HTR-8/SVneo (cell line): ENCODE results near the gene NECTIN2.
"Not testable (repeated sequence)": the region's sequence is repeated elsewhere in the genome, so short reads cannot be mapped to it uniquely, and the experiment has no call there.

Source experiments
- DNase-seq: peaks from one replicate; pipeline ENCODE4 v3.0.0; 2011; ENCODE audit warnings: low spot score, mixed read lengths; ENCODE audit not compliant: insufficient read length
- FAIRE-seq: peaks from 2 replicates; lab custom pipeline; 2011; peaks lifted over from hg19 to GRCh38; lab: Jason Lieb, UNC

Gene NECTIN2

DNA sequence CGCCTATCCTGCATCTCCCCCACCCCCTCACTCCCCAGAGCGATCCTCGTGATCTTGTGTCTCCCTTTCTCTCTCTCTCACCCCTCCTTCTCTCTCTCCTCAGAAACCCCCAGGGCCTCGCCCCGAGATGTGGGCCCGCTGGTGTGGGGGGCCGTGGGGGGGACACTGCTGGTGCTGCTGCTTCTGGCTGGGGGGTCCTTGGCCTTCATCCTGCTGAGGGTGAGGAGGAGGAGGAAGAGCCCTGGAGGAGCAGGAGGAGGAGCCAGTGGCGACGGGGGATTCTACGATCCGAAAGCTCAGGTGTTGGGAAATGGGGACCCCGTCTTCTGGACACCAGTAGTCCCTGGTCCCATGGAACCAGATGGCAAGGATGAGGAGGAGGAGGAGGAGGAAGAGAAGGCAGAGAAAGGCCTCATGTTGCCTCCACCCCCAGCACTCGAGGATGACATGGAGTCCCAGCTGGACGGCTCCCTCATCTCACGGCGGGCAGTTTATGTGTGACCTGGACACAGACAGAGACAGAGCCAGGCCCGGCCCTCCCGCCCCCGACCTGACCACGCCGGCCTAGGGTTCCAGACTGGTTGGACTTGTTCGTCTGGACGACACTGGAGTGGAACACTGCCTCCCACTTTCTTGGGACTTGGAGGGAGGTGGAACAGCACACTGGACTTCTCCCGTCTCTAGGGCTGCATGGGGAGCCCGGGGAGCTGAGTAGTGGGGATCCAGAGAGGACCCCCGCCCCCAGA lies 32.2 kb downstream of the NECTIN2 start:
- no peak for DNase-seq
- FAIRE-seq, result no peak

DNA sequence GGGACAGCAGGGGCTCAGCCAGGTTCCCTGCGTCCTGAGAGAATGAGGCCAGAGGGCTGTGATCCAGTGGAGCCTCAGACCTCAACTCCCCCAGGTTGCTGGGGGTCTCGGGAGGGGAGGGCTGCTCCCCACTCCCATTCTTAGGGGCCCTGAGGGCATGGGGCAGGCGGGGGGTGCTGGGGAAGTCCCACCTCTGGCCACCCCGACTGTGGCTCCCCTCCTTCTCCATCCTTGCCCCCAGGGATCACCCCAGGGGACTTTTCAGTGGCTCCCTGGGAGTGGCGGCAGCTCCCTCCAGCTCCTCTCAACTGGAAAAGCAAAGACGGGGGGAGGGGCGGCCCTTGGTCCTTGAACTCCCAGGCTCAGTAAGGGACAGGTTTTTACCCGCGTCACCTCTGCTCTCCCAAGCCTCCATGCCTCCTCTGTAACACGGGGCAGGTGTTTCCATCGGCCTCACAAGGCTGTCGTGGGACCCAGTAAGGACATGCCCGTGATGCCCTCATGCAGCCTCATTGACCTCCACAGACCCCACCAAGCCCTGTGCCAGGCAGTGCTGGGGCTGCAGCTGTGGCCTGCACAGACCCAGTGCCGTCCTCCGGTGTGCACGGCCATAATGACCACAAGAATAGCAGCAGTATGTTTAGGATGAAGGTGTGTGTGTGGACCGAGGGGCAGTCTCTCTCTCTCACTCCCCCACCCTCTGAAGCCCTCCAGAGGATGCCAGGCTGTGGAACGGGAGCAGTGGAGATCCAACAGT lies 33.4 kb downstream of the NECTIN2 start:
- DNase-seq (no peak), FAIRE-seq (no peak)

DNA sequence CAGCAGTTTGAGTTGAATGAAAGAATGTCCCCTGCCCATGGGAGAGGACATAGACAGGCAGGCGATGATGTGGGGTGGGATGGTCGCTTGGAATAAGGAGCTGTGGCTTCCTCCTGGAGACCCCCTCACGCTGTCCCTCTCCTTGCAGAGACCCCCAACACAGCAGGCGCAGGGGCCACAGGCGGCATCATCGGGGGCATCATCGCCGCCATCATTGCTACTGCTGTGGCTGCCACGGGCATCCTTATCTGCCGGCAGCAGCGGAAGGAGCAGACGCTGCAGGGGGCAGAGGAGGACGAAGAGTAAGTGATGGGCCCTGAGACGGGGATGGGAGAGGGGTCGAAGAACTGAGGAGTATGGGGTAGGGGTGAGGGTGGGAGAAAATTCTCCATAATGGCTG lies 36.0 kb downstream of the NECTIN2 start:
- FAIRE-seq (no peak), DNase-seq (no peak)

DNA sequence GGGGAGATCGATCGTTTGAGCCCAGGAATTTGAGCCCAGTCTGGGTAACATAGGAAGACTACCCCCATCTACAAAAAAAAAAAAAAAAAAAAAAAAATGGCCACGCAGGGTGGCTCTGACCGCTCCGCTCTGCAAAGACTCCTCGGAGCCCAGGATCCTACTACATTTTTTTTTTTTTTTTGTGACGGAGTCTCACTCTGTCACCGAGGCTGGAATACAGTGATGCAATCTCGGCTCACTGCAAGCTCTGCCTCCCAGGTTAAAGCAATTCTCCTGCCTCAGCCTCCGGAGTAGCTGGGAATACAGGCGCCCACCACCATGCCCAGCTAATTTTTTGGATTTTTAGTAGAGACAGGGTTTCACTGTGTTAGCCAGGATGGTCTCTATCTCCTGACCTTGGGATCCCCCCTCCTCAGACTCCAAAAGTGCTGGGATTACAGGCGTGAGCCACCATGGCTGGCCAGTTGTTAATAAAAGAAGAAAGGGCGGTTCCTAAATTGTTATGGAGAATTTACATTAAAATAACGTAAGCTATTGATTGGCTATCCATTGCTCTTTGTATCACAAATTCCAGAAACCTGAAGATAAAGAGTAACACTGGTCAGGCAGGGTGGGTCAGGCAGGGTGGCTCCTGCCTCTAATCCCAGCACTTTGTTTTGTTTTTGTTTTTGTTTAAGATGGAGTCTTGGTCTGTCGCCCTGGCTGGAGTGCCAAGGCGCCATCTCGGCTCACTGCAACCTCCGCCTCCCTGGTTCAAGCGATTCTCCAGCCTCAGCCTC lies 36.7 kb downstream of the NECTIN2 start:
- FAIRE-seq, DNase-seq: not testable (repeated sequence)

DNA sequence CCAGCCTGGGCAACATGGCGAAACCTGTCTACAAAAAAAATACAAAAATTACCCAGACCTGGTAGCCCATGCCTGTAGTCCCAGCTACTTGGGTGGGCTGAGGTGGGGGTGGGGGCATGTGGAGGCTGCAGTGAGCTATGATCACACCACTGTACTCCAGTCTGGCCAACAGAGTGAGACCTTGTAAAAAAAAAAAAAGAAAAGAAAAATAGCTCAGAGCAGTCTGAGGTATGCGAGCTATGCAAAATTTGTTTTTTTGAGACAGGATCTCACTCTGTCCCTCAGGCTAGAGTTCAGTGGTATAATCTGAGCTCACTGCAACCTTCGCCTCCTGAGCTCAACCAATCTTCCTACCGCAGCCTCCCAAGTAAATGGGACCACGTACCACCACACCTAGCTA lies 37.8 kb downstream of the NECTIN2 start:
- FAIRE-seq (no peak), DNase-seq (no peak)

DNA sequence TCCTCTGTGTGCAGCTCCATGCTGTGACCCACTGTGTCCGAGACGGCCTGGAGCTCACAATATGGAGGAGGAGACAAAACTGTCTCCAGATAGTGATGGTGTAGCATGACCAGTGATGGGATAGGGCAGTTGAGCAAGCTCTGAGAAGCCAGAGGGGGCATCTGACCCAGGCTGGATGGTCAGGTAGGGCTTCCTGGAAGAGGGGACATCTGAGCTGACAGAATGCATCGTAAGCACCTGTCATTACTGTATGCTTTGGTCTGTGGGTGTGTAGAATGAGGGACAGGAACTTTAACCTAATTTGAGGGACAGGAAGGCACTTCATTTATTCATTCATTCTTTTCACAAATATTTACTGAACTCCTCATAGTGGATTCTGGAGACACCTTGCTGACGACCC lies 38.5 kb downstream of the NECTIN2 start:
- FAIRE-seq (no peak), DNase-seq (no peak)

DNA sequence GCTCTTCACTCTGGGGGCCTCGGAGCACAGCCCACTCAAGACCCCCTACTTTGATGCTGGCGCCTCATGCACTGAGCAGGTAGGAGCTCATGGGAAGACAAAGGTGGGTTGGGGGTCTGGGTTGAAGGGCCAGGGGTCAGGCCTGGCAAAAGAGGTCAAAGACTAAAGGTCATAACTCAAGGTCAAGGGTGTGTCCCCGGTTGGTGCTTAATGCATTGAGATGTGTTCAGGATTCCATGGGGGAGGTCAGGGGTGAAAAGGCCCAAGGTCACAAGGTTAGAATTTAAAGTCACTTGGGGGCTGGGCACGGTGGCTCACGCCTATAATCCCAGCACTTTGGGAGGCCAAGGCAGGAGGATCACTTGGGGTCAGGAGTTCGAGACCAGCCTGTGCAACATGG lies 40.0 kb downstream of the NECTIN2 start:
- FAIRE-seq (no peak), DNase-seq (no peak)

DNA sequence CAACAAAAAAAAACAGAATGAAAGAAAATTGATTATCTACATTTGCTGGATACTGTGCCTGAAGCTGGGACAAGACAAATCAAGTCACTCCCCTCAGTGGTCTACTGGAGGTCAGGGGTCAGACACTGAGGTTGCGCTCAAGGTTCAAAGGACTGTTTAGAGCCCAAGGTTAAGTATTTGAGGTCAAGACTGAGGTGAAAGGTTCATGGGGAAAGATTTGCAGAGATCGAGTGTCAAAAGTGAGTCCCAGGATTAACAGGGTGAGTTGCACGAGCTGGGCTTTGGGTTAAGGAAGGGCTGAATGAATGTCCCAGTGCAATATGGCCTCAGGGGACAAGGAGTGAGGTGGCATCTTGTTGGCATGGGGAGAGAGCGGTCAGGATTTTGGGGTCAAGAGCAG lies 41.6 kb downstream of the NECTIN2 start:
- DNase-seq (no peak), FAIRE-seq (no peak)

DNA sequence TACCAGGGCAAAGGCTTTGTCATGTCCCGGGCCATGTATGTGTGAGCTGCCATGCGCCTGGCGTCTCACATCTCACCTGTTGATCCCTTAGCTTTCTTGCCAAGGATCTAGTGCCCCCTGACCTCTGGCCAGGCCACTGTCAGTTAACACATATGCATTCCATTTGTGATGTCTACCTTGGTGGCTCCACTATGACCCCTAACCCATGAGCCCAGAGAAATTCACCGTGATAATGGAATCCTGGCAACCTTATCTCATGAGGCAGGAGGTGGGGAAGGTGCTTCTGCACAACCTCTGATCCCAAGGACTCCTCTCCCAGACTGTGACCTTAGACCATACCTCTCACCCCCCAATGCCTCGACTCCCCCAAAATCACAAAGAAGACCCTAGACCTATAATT lies 42.2 kb downstream of the NECTIN2 start:
- DNase-seq, FAIRE-seq: not testable (repeated sequence)

DNA sequence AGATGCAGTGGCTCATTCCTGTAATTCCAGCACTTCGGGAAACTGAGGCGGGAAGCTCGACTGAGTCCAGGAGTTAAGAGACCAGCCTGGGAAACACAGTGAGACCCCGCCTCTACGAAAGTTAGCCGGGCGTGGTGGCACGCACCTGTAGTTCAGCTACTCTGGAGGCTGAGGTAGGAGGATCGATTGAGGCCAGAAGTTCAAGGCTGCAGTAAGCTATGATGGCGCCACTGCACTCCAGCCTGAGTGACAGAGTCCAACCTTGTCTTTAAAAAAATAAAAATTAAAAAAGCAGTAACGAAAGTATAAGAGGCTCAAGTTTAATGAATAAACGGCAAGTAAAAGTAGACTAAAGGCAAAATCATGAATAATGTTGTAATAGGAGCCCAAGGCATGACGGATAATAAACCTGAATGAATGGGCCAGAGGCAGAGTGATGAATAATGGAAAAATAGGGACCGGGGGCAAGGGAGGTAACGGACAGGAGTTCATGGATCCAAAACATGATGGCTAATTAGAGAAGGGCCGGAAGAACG lies 43.8 kb downstream of the NECTIN2 start:
- DNase-seq (no peak), FAIRE-seq (no peak)

DNA sequence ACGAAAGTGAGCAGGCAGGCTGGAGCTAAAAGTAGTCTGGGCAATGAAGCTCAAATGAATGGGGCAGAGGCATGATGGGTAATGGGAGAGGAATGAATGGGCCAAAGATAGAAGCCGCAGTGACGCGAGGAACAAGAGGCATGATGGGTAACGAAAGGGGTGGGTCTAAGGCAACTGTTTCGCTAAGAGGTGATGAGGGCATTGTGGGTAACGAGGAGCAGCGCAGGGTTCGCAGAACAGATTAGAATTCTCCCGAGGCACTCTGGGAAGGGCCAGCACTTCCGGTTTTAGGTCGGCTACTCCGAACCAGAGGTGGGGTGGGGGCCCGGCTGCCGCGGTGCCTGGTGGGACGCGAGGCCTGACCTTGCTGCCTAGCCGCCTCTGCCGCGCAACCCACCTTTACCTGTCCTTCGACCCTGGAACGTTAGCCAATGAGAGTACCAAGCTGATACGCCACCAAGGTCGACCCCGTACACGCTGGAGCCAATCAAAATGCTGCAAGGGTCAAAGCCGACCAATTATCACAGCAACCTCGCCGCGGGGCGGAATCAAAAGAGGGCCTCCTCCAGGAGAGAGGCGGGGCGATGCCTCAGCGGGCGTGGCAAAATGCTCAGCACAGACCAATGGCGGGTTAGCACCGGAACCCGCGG lies 44.4 kb downstream of the NECTIN2 start:
- peak; percentile 99 for DNase-seq
- FAIRE-seq, result peak; percentile 100

DNA sequence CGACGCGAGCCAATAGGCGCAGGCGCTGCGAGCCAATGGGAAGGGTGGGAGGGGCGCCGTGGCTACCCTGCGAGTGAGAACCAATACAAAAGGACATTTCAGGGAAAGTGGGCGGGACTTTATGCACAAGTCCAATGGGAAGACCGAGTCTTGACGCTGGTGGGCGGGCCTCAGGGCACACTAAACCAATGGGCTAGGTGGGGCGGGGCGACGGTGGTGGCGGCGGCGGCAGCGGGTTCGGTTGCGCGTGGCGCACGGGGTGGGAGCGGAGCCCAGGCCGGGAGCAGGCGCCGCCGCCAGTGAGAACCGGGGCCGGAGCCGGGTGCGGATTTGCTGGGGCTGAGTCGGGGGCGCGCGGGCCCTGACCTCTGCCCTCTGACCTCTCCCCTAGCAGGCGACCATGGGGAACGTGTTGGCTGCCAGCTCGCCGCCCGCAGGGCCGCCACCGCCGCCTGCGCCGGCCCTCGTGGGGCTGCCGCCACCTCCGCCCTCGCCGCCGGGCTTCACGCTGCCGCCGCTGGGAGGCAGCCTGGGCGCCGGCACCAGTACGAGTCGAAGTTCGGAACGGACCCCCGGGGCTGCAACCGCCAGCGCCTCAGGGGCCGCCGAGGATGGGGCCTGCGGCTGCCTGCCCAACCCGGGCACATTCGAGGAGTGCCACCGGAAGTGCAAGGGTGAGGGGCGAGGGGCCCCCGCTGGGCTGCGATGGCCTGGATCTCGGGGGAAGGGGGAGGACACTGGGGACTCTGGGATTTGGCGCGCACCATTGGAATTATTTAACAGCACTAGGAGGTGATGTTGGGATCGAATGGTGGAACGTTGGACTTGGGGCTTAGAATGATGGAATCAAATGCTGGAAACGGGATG lies 45.2 kb downstream of the NECTIN2 start, which contains the start of gene TOMM40:
TSS of gene TOMM40 (plus strand) at position 239 of the 867 bp plus-strand sequence. CDS start at position 401, 162 bp downstream.
- DNase-seq (no peak), FAIRE-seq (no peak)

DNA sequence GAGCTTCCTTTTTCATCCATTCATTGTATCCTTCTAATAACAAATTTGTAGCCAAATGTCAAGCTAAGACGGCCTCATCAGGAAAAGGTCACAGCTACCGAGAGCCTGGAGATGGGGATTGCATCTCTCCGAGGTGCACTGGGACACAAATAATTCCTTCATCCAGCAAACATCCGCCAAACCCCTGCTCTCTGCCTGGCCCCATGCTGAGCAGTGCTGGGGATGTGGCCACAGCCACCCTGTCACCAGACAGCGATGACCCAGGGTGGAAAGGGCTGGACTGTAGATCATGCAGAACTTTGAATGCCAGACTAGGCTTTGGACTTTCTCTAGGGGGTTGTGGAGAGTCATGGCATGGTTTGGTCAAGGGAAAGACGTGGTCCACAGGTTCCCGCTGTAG lies 46.8 kb downstream of the NECTIN2 start:
- no peak for FAIRE-seq
- no peak for DNase-seq

DNA sequence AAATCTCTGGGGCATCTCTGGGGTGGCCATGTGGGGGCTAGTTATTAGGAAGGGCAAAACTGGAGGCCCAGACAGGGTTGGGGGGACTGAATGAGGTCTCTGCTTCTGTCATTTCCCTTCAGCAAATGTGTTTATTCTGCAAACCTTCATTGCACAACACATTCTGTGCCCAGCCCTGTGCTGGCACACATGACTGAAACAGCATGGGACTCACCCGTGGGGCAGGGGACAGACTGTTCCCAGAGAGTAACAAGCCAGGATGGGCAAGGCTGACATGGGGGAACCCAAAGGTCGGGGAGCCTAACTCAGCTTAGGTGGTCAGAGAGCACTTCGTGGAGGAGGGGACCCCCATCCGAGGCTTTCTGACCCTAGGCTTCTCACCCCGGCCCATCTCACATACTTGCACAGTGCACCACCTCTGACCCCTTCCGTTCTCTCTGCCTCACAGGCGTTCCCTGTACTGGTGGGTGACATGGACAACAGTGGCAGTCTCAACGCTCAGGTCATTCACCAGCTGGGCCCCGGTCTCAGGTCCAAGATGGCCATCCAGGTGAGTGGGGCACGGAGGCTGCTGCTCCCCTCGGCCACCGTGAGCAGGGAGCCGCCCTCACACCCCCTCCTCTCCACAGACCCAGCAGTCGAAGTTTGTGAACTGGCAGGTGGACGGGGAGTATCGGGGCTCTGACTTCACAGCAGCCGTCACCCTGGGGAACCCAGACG lies 47.4 kb downstream of the NECTIN2 start:
- FAIRE-seq (no peak), DNase-seq (no peak)

DNA sequence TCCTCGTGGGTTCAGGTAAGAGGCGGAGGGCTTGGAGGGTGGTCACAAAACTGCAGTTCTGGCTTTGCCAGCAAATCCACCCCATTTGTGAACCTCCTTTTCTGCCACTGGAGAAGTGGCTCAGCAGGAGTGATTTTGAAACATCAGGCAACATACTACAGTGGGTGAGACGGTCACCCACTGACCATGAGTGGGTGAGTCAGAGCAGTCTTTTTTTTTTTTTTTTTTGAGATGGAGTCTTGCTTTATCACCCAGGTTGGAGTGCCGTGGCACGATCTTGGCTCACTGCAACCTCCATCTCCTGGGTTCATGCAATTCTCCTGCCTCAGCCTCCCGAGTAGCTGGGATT lies 47.9 kb downstream of the NECTIN2 start:
- DNase-seq (no peak), FAIRE-seq (no peak)

DNA sequence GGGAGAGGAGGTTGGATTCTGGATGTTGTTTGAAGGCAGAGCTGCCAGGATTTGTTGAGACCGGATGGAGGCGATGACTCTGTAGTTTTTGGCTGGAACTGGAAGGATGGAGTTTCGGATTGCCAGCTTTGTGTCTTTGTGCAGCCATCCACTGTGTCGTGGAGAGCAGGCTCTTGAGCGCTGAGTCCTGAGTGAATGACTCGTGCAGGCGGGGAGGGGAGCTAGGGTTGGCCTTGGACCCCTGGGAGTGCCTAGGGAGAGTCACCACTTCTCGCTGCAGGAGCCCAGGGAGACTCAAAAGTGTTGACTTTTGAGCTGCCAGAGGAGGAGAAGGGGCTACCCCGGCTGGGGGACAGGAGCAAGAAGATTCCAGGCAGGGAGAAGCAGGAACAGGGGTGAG lies 48.8 kb downstream of the NECTIN2 start:
- DNase-seq (no peak), FAIRE-seq (no peak)

DNA sequence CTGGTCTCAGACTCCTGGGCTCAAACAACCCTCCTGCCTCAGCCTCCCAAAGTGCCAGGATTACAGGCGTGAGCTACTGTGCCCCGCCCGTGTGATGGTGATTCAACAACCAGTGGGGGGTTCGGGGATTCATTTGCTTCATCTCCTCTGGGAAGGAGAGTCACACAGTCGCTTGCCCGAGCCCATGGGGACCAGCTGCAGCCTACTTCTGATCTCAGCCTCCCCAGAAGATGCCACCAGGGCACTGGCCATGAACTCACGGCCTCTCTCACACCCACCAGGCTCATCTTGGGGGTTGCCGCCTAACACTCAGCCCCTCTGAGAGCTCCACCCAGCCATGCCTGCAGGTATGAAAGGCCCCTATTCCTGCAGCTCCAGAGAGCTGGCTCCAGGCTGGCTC lies 51.7 kb downstream of the NECTIN2 start:
- DNase-seq (no peak), FAIRE-seq (no peak)

DNA sequence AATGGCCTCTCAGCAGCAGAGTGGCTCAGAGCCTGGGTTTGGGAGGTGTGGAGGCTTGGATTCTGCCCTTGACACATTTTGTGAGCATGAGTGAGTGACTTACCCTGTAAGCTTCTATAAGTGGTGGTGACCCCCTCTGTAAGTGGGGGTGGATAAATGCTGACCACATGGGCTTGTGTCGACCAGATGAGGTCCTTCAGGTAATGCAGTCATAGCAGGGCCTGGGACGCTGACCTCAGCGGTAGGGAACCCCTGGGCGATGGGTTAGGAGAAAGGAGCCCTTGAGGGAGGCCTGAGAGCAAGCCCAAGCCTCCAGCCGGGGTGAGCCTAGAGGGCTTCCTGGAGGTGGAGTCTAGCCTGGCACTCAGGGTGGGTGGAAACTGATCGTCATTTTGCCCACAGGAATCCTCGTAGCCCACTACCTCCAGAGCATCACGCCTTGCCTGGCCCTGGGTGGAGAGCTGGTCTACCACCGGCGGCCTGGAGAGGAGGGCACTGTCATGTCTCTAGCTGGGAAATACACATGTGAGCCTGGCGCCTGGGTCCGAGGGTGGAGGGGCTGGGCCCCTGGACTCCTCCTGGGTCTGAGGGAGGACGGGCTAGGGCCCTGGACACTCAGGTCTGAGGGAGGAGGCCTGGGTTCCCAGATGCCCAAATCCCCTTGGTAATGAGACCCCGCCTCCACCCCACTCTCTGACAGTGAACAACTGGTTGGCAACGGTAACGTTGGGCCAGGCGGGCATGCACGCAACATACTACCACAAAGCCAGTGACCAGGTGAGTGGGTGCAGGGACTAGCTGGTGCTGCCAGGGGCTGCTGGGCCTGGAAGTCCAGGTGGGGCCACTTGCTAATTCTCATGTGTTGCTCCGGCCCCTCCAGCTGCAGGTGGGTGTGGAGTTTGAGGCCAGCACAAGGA lies 54.5 kb downstream of the NECTIN2 start:
- no peak for FAIRE-seq
- DNase-seq, result no peak
